Fibroblast of gingiva (primary cell): ENCODE results near the gene SNAP23.

Source experiments
- DNase-seq: peaks from one replicate; pipeline ENCODE4 v3.0.0-alpha.2; 2011; ENCODE audit warnings: low read depth

The SNAP23 gene

DNA sequence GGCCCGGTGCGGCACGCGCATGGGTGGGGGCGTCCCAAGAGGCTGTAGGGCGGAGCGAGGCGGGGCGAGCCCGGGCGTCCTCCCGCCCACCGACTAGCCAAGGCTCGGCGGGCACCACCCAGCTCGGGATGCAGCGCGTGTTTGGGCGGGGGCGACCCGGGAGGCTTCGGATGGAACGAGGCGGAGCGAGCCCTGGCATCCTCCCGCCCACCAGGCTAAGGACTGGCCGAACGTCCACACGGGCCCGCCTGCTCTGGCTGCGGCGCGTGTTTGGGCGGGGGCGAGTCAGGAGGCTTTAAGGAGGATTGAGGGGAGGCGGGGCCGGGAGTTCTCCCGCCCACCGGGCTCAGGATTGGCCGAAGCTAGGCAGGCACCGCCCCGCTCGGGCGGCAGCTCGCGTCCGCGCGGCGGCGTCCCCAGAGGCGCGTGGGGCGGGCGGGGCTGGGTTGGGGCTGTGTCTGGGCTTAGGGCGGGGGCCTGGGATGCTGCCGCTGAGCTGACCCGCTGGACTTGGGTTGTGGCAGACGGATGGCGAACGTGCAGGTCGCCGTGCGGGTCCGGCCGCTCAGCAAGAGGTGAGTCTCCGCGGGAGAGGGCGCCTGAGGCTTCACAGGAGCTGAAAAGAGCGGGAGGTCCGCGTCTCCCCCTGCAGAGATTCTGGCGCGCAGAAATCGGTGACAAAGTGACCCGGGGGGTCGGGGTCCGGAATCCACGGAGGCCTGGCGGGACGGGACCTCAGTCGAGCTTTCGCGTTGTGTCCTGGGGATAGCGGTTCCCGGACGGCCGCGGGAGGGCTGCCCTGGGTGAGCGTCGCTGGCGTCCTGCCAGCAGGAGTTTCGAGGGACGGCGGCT, 80.0 kb downstream of the SNAP23 start, which contains the start of gene STARD9:
STARD9 (plus strand) TSS at position 419 of the 852 bp plus-strand sequence; CDS start at position 529, 110 bp downstream.
- DNase-seq = peak; percentile 99

GRCh38 chr15:42576040-42576594, 80.7 kb downstream of the SNAP23 start:
- no peak for DNase-seq

DNA sequence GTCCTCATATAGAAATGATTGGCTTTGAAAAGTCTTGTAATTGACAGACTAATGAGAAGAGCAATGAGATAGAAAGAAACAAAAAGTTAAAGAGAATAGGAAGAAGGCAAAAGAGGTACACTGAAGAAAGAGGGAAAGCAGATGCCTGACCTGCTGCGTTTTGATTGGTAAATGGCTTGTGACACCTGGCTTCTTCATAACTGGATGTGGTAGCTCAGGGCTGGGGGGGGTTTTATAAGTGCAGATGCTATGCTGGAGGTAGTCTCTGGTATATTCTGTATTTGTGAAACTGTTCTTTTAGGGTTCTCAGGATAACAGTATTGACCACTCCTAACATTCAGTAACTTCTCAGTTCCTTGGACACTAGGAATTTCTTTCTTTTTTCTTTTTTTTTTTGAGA, 81.3 kb downstream of the SNAP23 start:
- no peak for DNase-seq

- peak; percentile 82 for DNase-seq
Observed at GRCh38 chr15:42577514-42578031, 82.1 kb downstream of the SNAP23 start.

GRCh38 chr15:42578984-42579537, 83.6 kb downstream of the SNAP23 start:
- no peak for DNase-seq

- DNase-seq = peak; percentile 54
Observed at GRCh38 chr15:42581272-42581730, 85.9 kb downstream of the SNAP23 start.
